ENCODE measurements around the gene SYT13.

The SYT13 gene

DNA sequence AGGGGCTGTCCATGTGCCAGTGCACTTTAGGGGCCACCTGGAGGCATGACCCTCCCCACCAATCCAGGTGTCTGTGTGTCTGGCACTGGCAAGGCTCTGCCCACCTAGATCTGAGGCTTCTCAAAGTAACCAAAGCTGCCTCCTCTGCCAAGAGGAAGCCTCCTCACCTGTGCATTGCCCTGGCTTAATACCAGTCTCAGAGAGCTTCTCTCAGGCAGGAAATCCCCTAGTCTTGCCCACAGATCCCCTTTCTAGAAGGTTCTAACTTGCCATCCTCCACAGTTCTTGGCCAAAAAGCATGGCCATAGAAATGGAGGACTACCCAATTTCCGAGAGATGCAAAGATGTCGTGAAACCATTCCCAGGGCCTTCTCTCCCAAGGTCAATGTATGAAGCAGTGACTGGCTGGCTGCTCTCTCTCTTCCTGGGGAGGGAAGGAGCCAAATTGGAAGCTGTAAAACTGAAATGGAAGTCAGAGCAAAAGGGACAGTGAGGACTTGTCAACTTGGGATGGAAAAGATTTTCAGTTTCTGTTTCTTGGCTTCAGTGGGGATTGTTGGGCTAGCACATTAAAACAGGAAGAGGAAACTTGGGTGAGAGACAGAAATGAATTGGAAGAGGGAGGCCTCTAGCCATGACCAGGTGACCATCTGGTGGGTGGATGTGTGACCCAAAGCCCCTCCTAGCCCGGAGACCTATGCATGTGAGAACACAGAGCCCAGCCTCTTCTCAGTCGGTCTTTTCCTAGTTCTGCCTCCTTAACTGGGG is 70.9 kb downstream of the SYT13 start:
- FAIRE-seq = no peak

DNA sequence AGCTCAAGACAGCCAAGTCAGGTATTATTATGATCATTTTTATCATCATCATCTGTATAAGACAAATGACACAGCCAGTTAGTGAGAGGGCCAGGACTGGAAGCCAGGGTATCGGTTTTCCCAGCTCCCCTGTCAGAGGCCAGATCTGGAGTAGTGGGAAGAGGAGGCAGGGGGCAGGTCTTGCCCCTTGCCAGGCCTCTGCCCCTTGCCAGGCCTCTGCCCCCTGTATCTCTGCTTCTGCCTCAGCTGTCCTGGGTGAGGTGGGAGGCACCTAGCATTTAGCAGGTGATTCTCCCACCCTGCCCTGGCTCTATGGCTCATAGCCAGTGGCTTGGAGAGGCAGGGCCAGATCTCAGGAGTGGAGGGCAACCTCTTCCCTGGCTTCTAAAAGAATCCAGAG is 72.4 kb downstream of the SYT13 start:
- FAIRE-seq = no peak

DNA sequence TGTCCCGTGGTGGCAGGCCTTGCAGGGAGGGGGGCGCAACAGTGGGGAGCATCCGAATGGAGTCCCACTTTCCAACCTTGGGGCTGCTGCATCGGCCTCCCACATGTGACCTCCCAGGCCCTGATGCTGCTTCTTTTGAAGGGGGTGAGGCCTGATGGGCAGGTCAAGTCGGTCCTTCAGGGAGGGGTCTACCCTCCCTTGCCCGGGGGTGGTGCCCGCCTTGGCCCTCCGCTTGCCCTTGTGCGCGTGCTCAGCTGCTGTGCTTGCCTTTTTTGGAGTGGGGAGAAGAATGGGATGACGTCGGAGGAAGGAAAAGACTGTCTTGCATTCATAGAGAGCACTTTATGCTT is 72.8 kb downstream of the SYT13 start:
- no peak for FAIRE-seq

DNA sequence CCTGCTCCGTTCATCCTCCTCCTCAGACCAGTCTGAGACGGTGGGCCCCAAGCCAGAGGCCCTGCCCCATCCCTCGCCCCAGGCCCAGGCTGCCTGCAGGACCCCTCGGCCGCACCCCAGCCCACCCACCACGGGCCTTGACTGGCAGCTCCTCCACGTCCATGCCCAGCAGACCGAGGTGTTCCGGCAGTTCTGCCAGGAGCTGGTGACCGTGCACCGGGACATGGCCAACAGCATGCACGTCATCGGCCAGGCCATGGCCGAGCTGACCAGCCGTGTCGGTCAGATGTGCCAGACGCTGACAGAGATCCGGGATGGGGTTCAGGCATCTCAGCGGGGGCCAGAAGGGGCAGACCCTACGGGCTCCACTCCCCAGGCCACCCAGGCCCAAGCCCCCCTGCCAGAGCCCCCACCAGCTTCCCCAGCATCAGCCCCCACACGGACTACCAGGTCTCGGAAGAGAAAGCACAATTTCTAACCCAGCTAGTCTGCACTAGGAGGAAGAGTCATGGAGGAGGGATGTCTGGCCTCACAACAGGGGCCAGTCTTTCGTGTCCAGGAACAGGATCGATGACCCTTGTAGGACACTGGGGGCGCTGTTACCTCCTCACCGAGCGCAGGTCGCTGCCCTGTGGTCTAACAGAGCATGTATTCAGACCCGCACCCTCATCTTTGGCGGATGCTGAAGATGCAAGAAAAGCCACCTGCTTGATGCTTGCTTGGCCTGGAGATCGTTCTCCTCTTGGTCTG is 73.4 kb downstream of the SYT13 start:
- no peak for FAIRE-seq

DNA sequence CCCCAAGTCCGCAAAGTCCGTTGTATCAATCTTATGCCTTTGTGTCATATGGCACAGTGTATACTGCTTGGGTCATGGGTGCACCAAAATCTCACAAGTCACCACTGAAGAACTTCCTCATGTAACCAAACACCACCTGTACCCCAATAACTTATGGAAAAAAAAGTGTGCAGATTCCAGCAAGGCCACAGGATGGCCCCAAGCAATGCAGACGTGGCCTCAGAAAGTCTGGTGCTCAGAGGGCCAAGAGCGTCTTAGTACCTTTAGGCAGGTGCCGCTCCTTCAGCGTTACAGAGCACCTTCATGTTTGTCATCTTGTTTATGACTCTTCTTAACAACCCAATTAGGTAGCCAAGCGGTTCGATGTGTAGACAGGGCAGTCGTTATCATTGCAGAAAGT is 74.4 kb downstream of the SYT13 start:
- no peak for FAIRE-seq

DNA sequence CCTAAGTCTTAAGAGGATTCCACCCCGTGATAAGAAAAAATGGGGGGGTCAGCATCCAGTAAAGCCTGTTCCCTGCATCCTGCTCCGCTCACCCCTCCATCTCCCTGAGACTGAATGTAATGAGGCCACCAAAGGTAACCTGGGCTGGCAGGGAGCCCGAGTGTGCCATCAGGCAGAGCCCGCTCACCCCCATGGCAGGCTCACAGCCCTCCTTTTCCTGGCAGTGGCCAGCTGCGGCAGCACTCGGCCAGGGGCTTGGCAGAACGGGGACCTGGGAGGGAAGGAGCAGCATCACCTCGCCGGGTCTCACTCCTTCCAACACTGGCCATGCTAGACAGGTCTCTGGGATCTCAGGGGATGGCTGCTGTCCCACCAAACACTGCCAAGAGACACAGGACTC is 75.3 kb downstream of the SYT13 start:
- FAIRE-seq = no peak

DNA sequence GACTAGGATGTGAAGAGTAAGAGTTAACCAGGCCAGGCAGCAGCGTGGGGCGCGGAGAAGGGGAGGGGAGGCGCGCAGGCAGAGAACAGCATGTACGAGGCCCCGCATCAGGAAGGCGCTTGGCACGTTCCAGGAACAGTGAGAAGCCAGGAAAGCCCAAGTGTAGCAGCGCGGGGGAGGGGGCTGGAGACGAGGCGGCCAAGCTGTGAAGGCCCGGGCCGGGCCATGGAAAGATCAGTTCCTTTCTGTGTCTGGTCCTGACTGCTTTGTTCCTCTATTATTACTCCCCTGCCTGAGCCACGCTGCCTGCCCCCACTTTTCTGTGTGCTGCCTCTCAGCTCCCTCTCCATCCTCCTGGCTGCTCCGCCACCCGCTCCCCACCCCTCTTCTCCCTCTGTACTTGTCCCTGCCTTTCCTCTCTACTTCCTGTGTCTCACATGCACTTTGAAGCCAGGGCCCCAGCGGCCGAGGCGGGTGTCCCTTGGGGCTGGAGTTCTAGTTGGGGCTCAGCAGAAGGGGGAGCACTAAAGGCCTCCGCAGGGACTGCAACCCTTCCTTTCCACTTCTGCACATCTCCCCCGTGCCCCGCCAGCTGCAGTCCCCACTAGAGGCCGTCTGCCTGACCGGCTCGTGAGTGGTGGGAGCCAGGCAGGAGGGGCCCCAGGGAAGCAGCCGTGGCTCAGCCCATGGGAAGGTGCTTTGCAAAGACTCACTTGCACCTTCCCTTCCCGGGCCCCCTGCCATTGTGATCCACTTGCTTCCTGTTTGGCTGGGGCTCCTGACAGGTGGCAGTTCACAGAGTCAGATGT is 76.0 kb downstream of the SYT13 start:
- FAIRE-seq = no peak

DNA sequence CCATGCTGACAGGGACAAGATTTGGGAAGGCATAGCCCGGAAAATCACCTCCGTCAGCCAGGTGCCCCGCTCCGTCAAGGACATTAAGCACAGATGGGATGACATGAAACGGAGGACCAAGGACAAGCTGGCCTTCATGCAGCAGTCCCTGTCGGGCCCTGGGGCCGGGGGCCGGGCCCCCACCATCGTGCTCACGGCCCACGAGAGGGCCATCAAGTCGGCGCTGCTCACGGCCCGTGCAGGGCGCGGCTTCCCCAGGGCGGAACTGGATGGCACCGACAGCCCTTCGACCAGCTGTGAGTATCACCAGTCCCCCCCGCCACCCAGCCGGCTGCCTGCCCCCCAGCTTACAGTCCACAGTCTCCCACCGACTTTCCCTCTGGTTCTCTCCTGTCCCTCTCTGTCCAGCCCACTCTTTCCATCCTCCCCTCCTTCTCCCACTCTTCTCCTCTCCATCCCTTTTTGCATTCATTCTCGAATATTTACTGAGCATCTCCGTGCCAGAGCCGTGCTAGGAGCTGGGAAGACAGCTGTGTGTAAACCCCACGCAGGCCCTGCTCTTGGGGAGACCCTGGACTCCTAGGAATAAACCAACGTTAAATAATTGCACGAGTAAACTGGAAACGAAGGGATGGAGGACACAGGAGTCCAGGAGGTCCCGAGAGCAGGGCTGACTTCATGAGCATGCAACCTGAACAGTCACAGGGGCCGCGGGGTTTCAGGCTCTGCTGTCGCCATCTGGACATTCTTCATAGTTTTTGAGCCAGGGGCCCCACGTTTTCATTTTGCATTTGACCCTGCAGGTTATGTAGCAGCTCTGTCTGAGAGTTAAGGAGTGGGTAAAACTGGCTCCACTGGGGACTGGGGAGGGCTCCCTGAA is 76.9 kb downstream of the SYT13 start:
- FAIRE-seq = no peak

DNA sequence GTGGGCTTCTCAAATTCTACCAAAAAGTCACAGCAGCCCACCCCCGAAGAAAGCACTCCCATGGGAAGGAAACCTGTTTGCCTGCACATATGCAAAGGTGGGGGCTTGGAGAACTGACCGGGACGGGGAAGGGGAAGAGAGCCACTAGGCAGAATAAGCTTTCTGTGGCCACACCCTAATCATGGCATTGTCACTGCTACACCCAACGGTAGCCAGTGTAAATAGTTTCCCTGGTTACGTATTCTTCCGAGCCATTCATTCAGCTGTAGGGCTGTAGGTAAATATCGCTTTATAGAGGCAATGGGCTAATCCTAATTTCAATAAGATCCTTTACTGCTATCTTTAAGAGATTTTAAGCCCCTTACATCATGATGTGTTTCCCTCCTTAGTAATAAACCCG is 78.0 kb downstream of the SYT13 start:
- no peak for FAIRE-seq

DNA sequence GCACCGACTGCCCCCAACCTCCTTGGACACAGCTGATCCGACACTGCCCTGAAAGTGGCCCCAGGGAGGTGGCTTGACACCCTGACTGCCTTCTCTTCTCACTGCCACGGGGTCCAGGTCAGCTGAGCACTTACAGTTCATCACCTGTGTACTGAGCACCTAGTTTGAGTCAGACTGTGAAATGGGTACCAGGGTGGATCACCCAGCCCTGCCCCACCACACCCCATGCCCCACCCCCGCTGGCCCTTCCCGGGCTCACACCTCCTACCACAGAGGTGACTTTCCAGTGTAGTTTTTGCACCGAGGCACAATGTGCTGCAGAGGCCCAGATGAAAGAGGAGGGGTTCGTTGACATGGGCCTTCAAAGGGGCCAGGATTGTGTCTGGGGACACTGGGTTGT is 80.2 kb downstream of the SYT13 start:
- FAIRE-seq = no peak

DNA sequence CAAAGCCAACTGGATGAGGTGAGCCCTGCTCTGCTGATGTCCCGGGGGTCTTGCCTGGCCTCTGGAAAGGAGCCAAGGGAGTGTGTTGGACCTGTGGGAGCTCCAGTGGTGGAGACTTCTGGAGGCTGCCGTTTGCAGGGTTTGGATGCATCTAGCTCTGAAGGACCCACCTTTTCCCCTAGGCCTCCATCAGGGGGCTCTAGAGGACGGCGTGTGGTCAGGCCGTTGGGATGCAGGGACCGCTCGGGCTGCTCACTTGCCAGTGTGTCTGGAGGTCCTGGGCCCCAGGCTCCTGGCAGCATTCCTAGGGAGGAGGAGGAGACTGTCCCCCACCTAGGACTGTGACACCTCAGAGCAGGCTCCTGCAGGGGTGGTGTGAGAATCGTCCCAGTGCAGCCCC is 81.4 kb downstream of the SYT13 start:
- FAIRE-seq = no peak

DNA sequence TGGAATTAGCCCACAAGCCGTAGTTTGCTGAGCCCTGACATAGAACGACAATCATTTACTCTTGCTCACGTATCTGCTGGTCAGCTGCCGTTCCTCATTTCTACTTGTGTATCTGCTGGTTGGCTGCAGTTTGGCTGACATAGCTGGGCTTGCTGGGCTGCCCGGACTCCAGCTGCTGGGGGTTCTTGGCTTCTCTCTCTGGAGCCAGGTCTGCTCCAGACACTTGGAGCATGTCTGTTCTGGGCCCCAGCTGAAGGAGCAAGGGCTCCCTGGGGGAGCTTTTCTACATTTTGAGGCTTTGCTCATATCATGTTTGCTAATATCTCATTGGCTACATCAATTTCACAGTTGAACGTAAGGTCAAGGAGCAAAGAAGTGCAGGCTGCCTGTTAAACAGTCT is 92.4 kb downstream of the SYT13 start:
- no peak for FAIRE-seq

Data from G401.6 (cell line).